ENCODE data around the gene CEBPG.

Gene CEBPG

DNA sequence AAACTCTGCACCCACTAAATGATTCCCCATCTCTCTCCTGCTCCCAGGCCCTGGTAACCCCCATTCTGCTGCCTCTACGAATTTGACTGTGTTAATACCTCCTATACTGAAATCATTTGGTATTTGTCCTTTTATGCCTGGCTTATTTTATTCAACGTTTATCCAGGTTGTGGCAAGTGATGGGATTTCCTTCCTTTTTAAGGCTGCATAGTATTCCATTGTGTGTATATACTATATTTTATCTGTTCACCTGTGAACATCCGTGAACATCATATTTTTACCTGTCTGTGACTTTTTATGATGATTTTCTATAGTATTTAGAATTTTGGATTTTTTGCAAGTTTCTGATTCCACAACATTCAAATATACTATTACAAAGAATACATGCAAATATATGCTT lies 13.9 kb upstream of the CEBPG start:
- TF ChIP-seq EZH2phosphoT487 (IDR thresholded peaks at IDR 0.05; ENCODE audit: borderline replicate concordance) = no peak
- TF ChIP-seq, protein P1, sequence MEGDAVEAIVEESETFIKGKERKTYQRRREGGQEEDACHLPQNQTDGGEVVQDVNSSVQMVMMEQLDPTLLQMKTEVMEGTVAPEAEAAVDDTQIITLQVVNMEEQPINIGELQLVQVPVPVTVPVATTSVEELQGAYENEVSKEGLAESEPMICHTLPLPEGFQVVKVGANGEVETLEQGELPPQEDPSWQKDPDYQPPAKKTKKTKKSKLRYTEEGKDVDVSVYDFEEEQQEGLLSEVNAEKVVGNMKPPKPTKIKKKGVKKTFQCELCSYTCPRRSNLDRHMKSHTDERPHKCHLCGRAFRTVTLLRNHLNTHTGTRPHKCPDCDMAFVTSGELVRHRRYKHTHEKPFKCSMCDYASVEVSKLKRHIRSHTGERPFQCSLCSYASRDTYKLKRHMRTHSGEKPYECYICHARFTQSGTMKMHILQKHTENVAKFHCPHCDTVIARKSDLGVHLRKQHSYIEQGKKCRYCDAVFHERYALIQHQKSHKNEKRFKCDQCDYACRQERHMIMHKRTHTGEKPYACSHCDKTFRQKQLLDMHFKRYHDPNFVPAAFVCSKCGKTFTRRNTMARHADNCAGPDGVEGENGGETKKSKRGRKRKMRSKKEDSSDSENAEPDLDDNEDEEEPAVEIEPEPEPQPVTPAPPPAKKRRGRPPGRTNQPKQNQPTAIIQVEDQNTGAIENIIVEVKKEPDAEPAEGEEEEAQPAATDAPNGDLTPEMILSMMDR (conservative IDR thresholded peaks at IDR 0.05; ENCODE audit: low read length) = no peak
- Histone ChIP-seq H3K36me3 (ENCODE audit: insufficient read depth, low read length) (no peaks in the 10 kb centered on the region), H3K79me2 (ENCODE audit: insufficient read depth, low read length) (no peaks in the 10 kb centered on the region), H3F3A (ENCODE audit: low read depth) (no peaks in the 10 kb centered on the region), H3K9ac (ENCODE audit: low read depth, low read length, poor library complexity, severe bottlenecking) (no peak overlapping the region), H2AFZ (ENCODE audit: low read length) (no peak overlapping the region), H4K20me1 (ENCODE audit: insufficient read depth, low read length, poor library complexity, severe bottlenecking) (no peaks in the 10 kb centered on the region), H3K4me1 (ENCODE audit: insufficient read depth, low read length, poor library complexity, severe bottlenecking) (no peaks in the 10 kb centered on the region), H3K9me2 (replicated peaks; ENCODE audit: low read depth, low read length) (no peaks in the 10 kb centered on the region), H3K27me3 (ENCODE audit: insufficient read depth, low read length, poor library complexity, severe bottlenecking) (no peaks in the 10 kb centered on the region), H3K4me3 (ENCODE audit: low read length, poor library complexity, severe bottlenecking) (no peak overlapping the region), H3K4me2 (ENCODE audit: low read depth, low read length, poor library complexity, severe bottlenecking) (no peak overlapping the region), H3K9me3 (ENCODE audit: insufficient read depth, low read depth, low read length) (0 out of 2 replicates have a peak, but pooled peaks cover 7% of the 10 kb centered on the region)

DNA sequence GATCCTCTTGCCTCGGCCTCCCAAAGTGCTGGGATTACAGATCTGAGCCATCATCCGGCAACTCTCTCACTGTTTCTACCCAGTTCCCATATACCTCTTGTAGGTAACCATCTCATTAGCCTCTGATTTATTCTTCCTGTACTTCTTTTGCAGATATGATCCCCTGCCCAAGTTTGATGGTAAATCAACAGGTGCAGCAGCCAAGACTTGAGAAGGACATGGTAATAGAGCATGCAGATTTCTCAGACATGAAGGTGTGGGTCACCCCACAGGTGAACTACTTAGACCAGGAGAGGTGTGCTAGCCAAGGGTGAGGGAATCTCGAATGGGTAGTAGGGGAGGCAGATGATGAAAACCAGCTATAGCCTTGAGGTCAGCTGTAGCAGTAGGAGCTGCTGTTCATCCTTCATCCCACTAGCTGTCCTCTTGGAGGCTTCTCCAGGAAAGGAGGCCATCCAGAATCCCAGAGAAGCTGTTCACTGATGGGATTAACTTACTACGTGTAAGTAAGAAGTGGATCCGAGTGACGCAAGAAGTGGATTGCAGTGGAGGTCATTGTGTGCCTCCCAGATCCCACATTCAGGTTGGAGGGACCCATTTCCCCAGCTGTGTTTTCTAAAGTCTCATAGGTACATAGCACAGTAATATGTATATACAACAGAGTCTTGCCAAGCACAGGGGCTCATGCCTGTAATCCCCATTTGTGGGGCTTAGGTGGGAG lies 10.8 kb upstream of the CEBPG start:
- H2AFZ ChIP-seq (ENCODE audit: low read length) = no peak overlapping the region
- H3K36me3 ChIP-seq (ENCODE audit: insufficient read depth, low read length) = no peaks in the 10 kb centered on the region
- no peak for TF ChIP-seq EZH2phosphoT487 (IDR thresholded peaks at IDR 0.05; ENCODE audit: borderline replicate concordance)
- TF ChIP-seq, protein P1 (conservative IDR thresholded peaks at IDR 0.05; ENCODE audit: low read length) = no peak
- H3K4me2 ChIP-seq (ENCODE audit: low read depth, low read length, poor library complexity, severe bottlenecking) = no peak overlapping the region
- no peaks in the 10 kb centered on the region for H3K79me2 ChIP-seq (ENCODE audit: insufficient read depth, low read length)
- no peaks in the 10 kb centered on the region for H3K27me3 ChIP-seq (ENCODE audit: insufficient read depth, low read length, poor library complexity, severe bottlenecking)
- no peaks in the 10 kb centered on the region for H3K9me2 ChIP-seq (replicated peaks; ENCODE audit: low read depth, low read length)
- no peaks in the 10 kb centered on the region for H3K4me1 ChIP-seq (ENCODE audit: insufficient read depth, low read length, poor library complexity, severe bottlenecking)
- no peaks in the 10 kb centered on the region for H4K20me1 ChIP-seq (ENCODE audit: insufficient read depth, low read length, poor library complexity, severe bottlenecking)
- H3K9ac ChIP-seq (ENCODE audit: low read depth, low read length, poor library complexity, severe bottlenecking) = no peak overlapping the region
- H3K4me3 ChIP-seq (ENCODE audit: low read length, poor library complexity, severe bottlenecking) = no peak overlapping the region
- H3F3A ChIP-seq (ENCODE audit: low read depth) = no peaks in the 10 kb centered on the region
- H3K9me3 ChIP-seq (ENCODE audit: insufficient read depth, low read depth, low read length) = no peaks in the 10 kb centered on the region

DNA sequence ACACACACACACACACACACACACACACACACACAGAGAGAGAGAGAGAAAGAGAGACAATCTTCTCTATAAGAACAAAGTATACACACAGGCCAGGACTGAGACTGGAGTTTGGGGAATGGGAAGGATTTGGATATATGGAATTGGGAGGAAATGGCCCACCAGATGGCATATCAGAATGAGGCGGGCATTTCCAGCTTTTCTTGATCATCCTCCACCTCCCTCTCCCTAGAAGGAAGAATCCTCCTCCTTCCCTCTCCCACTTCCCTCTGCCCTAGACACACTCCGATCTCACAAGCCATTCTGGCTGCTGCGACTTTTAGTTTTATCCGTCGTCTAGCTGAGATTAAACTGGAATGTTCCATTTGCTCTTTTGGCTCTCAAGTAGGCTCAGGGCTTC lies 10.0 kb upstream of the CEBPG start:
- no peaks in the 10 kb centered on the region for H4K20me1 ChIP-seq (ENCODE audit: insufficient read depth, low read length, poor library complexity, severe bottlenecking)
- H3K27me3 ChIP-seq (ENCODE audit: insufficient read depth, low read length, poor library complexity, severe bottlenecking) = no peaks in the 10 kb centered on the region

More for the DNA sequence above, 10.0 kb upstream of the CEBPG start:
- H3K36me3 ChIP-seq (ENCODE audit: insufficient read depth, low read length) = no peaks in the 10 kb centered on the region
- H3K4me3 ChIP-seq (ENCODE audit: low read length, poor library complexity, severe bottlenecking) = no peak overlapping the region
- H3K9me3 ChIP-seq (ENCODE audit: insufficient read depth, low read depth, low read length) = no peaks in the 10 kb centered on the region
- no peaks in the 10 kb centered on the region for H3K79me2 ChIP-seq (ENCODE audit: insufficient read depth, low read length)
- H3F3A ChIP-seq (ENCODE audit: low read depth) = no peaks in the 10 kb centered on the region
- TF ChIP-seq, protein P1 (conservative IDR thresholded peaks at IDR 0.05; ENCODE audit: low read length) = no peak
- TF ChIP-seq EZH2phosphoT487 (IDR thresholded peaks at IDR 0.05; ENCODE audit: borderline replicate concordance) = no peak
- no peak overlapping the region for H3K9ac ChIP-seq (ENCODE audit: low read depth, low read length, poor library complexity, severe bottlenecking)
- no peak overlapping the region for H2AFZ ChIP-seq (ENCODE audit: low read length)
- H3K9me2 ChIP-seq (replicated peaks; ENCODE audit: low read depth, low read length) = no peaks in the 10 kb centered on the region
- no peak overlapping the region for H3K4me2 ChIP-seq (ENCODE audit: low read depth, low read length, poor library complexity, severe bottlenecking)
- no peaks in the 10 kb centered on the region for H3K4me1 ChIP-seq (ENCODE audit: insufficient read depth, low read length, poor library complexity, severe bottlenecking)

All from Loucy (cell line).